OCI-LY7 (cell line): ENCODE measurements around the gene ATP2A2. TPM values are rescaled to one million over a fixed set of nuclear protein-coding genes. Genes with fewer than 3 reads are reported as not detected.
"Not testable (repeated sequence)": the region's sequence is repeated elsewhere in the genome, so short reads cannot be mapped to it uniquely, and the experiment has no call there.

Experiments
- BruUV-seq: library from RNA; stranded (reverse); fragments of 400-500 nt; replicated peaks from 2 replicates; lab custom pipeline; 2021; lab: Mats Ljungman, UMichigan
- CTCF ChIA-PET: fragments of 300-600 bp; sonication (Branson Sonifier 250); formaldehyde crosslinking; loops from one replicate; lab custom pipeline; 2022; ENCODE audit warnings: antibody characterized with exemption; ENCODE audit not compliant: unreplicated experiment; lab: Charles Lee
- POLR2A ChIA-PET: fragments of 300-600 bp; sonication (Branson Sonifier 250); formaldehyde crosslinking; loops from one replicate; lab custom pipeline; 2022; ENCODE audit warnings: antibody characterized with exemption; lab: Charles Lee
- DNase-seq: peaks from one replicate; pipeline ENCODE4 v3.0.0-alpha.2; 2015; ENCODE audit warnings: low spot score
- H2AFZ ChIP-seq: fragments of 200-600 bp; sonication (generic), shearing (Covaris generic); 2 replicates; pipeline ENCODE4 v1.6.1; 2014; ENCODE audit warnings: mild to moderate bottlenecking, antibody characterized with exemption, low read length, moderate library complexity
- H3K27ac ChIP-seq: fragments of 200-600 bp; sonication (generic); 2 replicates; pipeline ENCODE4 v1.5.1; 2014; ENCODE audit warnings: mixed run types, low read depth, mild to moderate bottlenecking, moderate library complexity, low read length, inconsistent platforms; ENCODE audit not compliant: poor library complexity, severe bottlenecking
- H3K36me3 ChIP-seq: fragments of 200-600 bp; sonication (generic); 2 replicates; pipeline ENCODE4 v1.6.1; 2014; ENCODE audit warnings: mild to moderate bottlenecking, antibody characterized with exemption, low read length, moderate library complexity, mixed read lengths; ENCODE audit not compliant: insufficient read depth
- H3K4me1 ChIP-seq: fragments of 200-600 bp; sonication (generic); 2 replicates; pipeline ENCODE4 v1.5.1; 2014; ENCODE audit warnings: mild to moderate bottlenecking, low read length; ENCODE audit not compliant: insufficient read depth, poor library complexity, severe bottlenecking
- H3K4me2 ChIP-seq: fragments of 200-600 bp; sonication (generic); 2 replicates; pipeline ENCODE4 v1.6.1; 2014; ENCODE audit warnings: mild to moderate bottlenecking, low read length
- H3K4me3 ChIP-seq: fragments of 200-600 bp; sonication (generic); 2 replicates; pipeline ENCODE4 v1.5.1; 2014; ENCODE audit warnings: mild to moderate bottlenecking, low read depth, low read length; ENCODE audit not compliant: poor library complexity, severe bottlenecking
- H3K79me2 ChIP-seq: fragments of 200-600 bp; sonication (generic); 2 replicates; pipeline ENCODE4 v1.6.1; 2016; ENCODE audit warnings: low read depth, mild to moderate bottlenecking, low read length, moderate library complexity, mixed read lengths; ENCODE audit not compliant: insufficient read depth
- H3K9me2 ChIP-seq: fragments of 200-600 bp; sonication (generic); 2 replicates; pipeline ENCODE4 v1.6.1; 2016; ENCODE audit warnings: mild to moderate bottlenecking, low read length, mixed read lengths; ENCODE audit not compliant: insufficient read depth
- H3K9me3 ChIP-seq: fragments of 200-600 bp; sonication (generic); 2 replicates; pipeline ENCODE4 v1.6.1; 2014; ENCODE audit warnings: mild to moderate bottlenecking, mixed run types, low read length, mixed read lengths
- H4K20me1 ChIP-seq: fragments of 200-600 bp; sonication (generic); 2 replicates; pipeline ENCODE4 v1.6.1; 2014; ENCODE audit warnings: mild to moderate bottlenecking, antibody characterized with exemption, low read length, moderate library complexity, mixed read lengths; ENCODE audit not compliant: insufficient read depth
- CTCF ChIP-seq: fragments of 200-600 bp; sonication (generic); conservative IDR thresholded peaks from 2 replicates; pipeline ENCODE4 v1.5.1; 2014; ENCODE audit warnings: mild to moderate bottlenecking, antibody characterized with exemption, low read length, moderate library complexity, mixed read lengths
- EZH2phosphoT487 ChIP-seq: fragments of 200-600 bp; sonication (generic); IDR thresholded peaks from 2 replicates; pipeline ENCODE4 v1.6.1; 2018; ENCODE audit warnings: low read depth, borderline replicate concordance, mild to moderate bottlenecking, mixed run types, antibody characterized with exemption, low read length, moderate library complexity, mixed read lengths
- intact Hi-C: fragments of 100-400 bp; cut with micrococcal nuclease; formaldehyde crosslinking; loops from one replicate; pipeline ENCODE4 v1.10.0; 2022; ENCODE audit not compliant: unreplicated experiment
- total RNA-seq, 2 experiments: library from RNA; depleted of rRNA in 1 of 2; stranded (reverse); fragments of >200 nt in 1 of 2; shearing (Covaris generic) in 1 of 2; gene quantifications; 2 replicates each; pipeline ENCODE4 v1.2.3, GENCODE V29; 2014 to 2022

Gene ATP2A2
- total RNA-seq, 2 experiments from 2014 or later = 93.5 to 178 TPM

- TF ChIP-seq EZH2phosphoT487 (no peak), CTCF (no peak)
- no peaks in the 10 kb centered on the region for H3K9me2 ChIP-seq
- no TSS peak for BruUV-seq
- peaks cover 88% of the 10 kb centered on the region for H3K36me3 ChIP-seq
- no peak overlapping the region for H2AFZ ChIP-seq
- peak overlapping the region; percentile 33; the same call in 1 of the 2 replicates for H3K4me2 ChIP-seq
- H3K9me3 ChIP-seq = no peaks in the 10 kb centered on the region
- H3K4me1 ChIP-seq = peaks cover 70% of the 10 kb centered on the region
- H4K20me1 ChIP-seq = no peaks in the 10 kb centered on the region
- ChIA-PET POLR2A (interaction anchor here (0.5 to 2.3 kb wide), 4 partner anchors 12 to 382 kb away, joined by 3 to 9 read pairs (median 4); no protein-coding TSS in a partner anchor), CTCF (no interaction called here)
- H3K27ac ChIP-seq = peak overlapping the region; percentile 73
- H3K4me3 ChIP-seq = no peak overlapping the region
- no peak for DNase-seq
- intact Hi-C loops = loop anchor here (5.0 kb wide), 1 partner anchor 228 kb away; no protein-coding TSS in a partner anchor
- peaks cover 4% of the 10 kb centered on the region; the same call in 1 of the 2 replicates for H3K79me2 ChIP-seq
These were observed 93.0 kb downstream of the ATP2A2 start for GRCh38 chr12:110373962-110374611.

- CTCF ChIA-PET, H3K27ac ChIP-seq, BruUV-seq, H2AFZ ChIP-seq, H3K79me2 ChIP-seq, H4K20me1 ChIP-seq, H3K9me3 ChIP-seq, H3K4me3 ChIP-seq, DNase-seq, H3K9me2 ChIP-seq, intact Hi-C loops, H3K4me2 ChIP-seq: not testable (repeated sequence)
- Histone ChIP-seq H3K4me1 (peaks cover 28% of the 10 kb centered on the region), H3K36me3 (peaks cover 97% of the 10 kb centered on the region)
- POLR2A ChIA-PET = interaction anchor here (0.7 to 1.3 kb wide), 3 partner anchors 19 to 478 kb away, joined by 3 read pairs; no protein-coding TSS in a partner anchor
These were observed 97.2 kb downstream of the ATP2A2 start for GRCh38 chr12:110378131-110378790.

GRCh38 chr12:110379197-110379596, 98.2 kb downstream of the ATP2A2 start:
- H2AFZ ChIP-seq = no peak overlapping the region
- H3K4me1 ChIP-seq = peaks cover 20% of the 10 kb centered on the region
- TF ChIP-seq EZH2phosphoT487 (no peak), CTCF (no peak)
- peaks cover 91% of the 10 kb centered on the region for H3K36me3 ChIP-seq
- BruUV-seq = TSS peak; percentile 48
- H3K27ac ChIP-seq = no peak overlapping the region
- CTCF ChIA-PET = no interaction called here
- POLR2A ChIA-PET = interaction anchor here (1.3 to 1.4 kb wide), 2 partner anchors 10 to 18 kb away, joined by 3 to 6 read pairs; no protein-coding TSS in a partner anchor
- intact Hi-C loops = no loop called here
- no peak for DNase-seq
- H3K9me2 ChIP-seq = no peaks in the 10 kb centered on the region
- H3K4me3 ChIP-seq = no peak overlapping the region
- H4K20me1 ChIP-seq = no peaks in the 10 kb centered on the region
- no peak overlapping the region for H3K4me2 ChIP-seq
- peaks cover 4% of the 10 kb centered on the region; the same call in 1 of the 2 replicates for H3K79me2 ChIP-seq
- no peaks in the 10 kb centered on the region for H3K9me3 ChIP-seq
